Neural crest cell (in vitro differentiated cells): ENCODE results near the gene CYTH4. TPM values are rescaled to one million over a fixed set of nuclear protein-coding genes. Genes with fewer than 3 reads are reported as not detected.

Experiments
- DNase-seq: peaks from one replicate; pipeline ENCODE4 v3.0.0; 2021; ENCODE audit warnings: low read depth, mixed read lengths, low spot score
- H3K27ac Mint-ChIP-seq: one replicate; pipeline ENCODE4 v1.8.0; 2021; ENCODE audit warnings: mild to moderate bottlenecking, mixed read lengths; ENCODE audit not compliant: unreplicated experiment
- H3K27me3 Mint-ChIP-seq: 2 replicates; pipeline ENCODE4 v1.8.0; 2021; ENCODE audit warnings: low read depth, mild to moderate bottlenecking, mixed read lengths
- H3K36me3 Mint-ChIP-seq: 2 replicates; pipeline ENCODE4 v1.8.0; 2021; ENCODE audit warnings: low read depth, mild to moderate bottlenecking, mixed read lengths
- H3K4me1 Mint-ChIP-seq: 2 replicates; pipeline ENCODE4 v1.8.0; 2021; ENCODE audit warnings: mixed read lengths
- H3K4me3 Mint-ChIP-seq: one replicate; pipeline ENCODE4 v1.8.0; 2021; ENCODE audit warnings: mild to moderate bottlenecking, mixed read lengths
- H3K9me3 Mint-ChIP-seq: 2 replicates; pipeline ENCODE4 v1.8.0; 2021; ENCODE audit warnings: mixed read lengths
- total RNA-seq: library from RNA; stranded (reverse); gene quantifications from 2 replicates; pipeline ENCODE4 v1.2.1, GENCODE V29; 2021
- TF ChIP-seq, protein P1 (sequence below): fragments of 200-600 bp; sonication (generic); conservative IDR thresholded peaks from 2 replicates; pipeline ENCODE4 v1.5.0; 2021; ENCODE audit warnings: antibody characterized with exemption, mild to moderate bottlenecking

Gene CYTH4
- total RNA-seq, 1 donor from 2014 or later = not detected

DNA sequence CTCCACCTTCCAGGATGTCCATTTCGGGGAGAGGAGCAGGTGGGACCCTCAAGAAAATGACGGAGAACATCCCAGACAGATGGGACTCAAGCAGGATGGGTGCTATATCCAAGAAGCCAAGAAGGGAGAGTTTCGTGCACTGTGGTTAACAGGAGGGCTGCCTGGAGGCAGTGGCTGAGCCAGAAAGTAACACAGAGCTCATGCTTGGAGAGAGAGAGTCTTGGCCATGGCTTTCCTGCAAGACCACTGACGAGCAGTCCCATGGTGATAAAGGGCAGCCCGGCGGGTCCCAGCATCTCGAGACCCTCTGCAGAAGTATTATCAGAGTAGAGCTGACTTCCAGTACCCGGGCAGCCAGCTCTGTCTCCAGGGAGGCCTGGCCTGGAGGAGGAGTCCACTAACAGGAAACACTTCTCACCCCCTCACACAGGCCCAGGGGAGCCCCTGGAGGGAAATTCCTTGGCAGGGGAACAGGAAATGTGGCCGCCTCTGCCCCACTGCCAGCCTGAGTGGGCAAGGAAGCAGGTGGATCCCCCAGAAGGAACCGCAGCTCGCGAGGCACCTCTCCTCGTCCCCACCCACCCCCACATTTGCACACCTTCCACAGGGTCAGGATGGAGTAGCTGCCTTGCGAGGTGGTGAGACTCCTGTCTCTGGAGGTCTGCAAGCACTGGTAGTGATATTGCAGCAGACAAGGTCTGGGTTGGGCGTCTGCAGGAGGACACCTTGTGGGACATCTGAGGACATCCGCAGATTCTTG, 32.2 kb downstream of the CYTH4 start:
- DNase-seq = no peak
- H3K36me3 Mint-ChIP-seq = no peaks in the 10 kb centered on the region
- H3K9me3 Mint-ChIP-seq = no peaks in the 10 kb centered on the region
- H3K27ac Mint-ChIP-seq = no peak overlapping the region
- H3K4me1 Mint-ChIP-seq = no peaks in the 10 kb centered on the region
- peaks cover 20% of the 10 kb centered on the region for H3K27me3 Mint-ChIP-seq
- TF ChIP-seq, protein P1, sequence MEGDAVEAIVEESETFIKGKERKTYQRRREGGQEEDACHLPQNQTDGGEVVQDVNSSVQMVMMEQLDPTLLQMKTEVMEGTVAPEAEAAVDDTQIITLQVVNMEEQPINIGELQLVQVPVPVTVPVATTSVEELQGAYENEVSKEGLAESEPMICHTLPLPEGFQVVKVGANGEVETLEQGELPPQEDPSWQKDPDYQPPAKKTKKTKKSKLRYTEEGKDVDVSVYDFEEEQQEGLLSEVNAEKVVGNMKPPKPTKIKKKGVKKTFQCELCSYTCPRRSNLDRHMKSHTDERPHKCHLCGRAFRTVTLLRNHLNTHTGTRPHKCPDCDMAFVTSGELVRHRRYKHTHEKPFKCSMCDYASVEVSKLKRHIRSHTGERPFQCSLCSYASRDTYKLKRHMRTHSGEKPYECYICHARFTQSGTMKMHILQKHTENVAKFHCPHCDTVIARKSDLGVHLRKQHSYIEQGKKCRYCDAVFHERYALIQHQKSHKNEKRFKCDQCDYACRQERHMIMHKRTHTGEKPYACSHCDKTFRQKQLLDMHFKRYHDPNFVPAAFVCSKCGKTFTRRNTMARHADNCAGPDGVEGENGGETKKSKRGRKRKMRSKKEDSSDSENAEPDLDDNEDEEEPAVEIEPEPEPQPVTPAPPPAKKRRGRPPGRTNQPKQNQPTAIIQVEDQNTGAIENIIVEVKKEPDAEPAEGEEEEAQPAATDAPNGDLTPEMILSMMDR = no peak
- H3K4me3 Mint-ChIP-seq = no peak overlapping the region

DNA sequence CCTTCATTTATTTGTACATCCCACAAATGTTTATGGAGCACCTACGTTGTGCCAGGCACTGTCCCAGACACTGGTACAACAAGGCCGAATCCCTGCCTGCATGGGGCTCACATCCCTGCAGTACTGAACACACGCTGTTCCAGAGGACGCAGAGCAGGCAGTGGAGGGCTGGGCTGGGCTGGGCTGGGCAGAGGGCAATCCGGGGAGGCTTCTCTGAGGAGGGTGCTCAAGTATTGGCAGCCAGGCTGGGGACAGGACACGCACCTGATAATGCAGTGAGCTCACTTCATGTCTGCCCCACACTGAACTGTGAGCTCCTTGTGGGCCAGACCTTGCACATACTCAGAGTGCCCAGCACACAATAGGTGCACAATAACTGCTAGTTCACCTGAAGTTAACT, 34.1 kb downstream of the CYTH4 start:
- no peak overlapping the region for H3K4me3 Mint-ChIP-seq
- H3K9me3 Mint-ChIP-seq = no peaks in the 10 kb centered on the region
- TF ChIP-seq, protein P1 = no peak
- H3K27me3 Mint-ChIP-seq = peaks cover 31% of the 10 kb centered on the region
- DNase-seq = no peak
- H3K4me1 Mint-ChIP-seq = no peaks in the 10 kb centered on the region
- no peaks in the 10 kb centered on the region for H3K36me3 Mint-ChIP-seq
- H3K27ac Mint-ChIP-seq = no peak overlapping the region

DNA sequence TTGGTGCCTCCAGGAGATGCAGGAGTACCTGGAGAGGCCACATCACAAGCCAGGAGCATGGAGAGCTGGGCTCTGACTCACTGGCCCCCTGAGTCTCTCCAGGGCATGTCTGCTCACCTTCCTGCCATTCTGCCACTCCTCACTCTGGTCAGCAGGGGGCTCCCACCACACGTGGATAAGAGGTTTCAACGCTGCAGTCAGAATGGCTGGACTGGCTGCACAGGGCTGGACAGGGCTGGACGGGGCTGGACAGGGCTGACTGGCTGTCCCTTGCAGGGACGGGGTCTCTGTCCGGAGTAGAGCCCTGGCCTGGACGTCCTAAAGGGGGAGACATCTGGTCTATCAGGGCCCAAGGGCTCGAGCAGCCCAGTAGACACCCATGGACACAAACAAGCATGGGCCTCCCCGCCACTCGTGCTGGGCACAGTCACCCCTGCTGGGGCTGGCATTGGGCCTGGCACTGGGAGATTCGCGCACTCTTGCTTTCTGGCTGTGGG, 34.6 kb downstream of the CYTH4 start:
- TF ChIP-seq, protein P1 = peak; percentile 91
- H3K9me3 Mint-ChIP-seq = no peaks in the 10 kb centered on the region
- peaks cover 36% of the 10 kb centered on the region for H3K27me3 Mint-ChIP-seq
- H3K27ac Mint-ChIP-seq = no peak overlapping the region
- DNase-seq = peak; percentile 81
- no peaks in the 10 kb centered on the region for H3K4me1 Mint-ChIP-seq
- H3K36me3 Mint-ChIP-seq = no peaks in the 10 kb centered on the region
- H3K4me3 Mint-ChIP-seq = no peak overlapping the region

DNA sequence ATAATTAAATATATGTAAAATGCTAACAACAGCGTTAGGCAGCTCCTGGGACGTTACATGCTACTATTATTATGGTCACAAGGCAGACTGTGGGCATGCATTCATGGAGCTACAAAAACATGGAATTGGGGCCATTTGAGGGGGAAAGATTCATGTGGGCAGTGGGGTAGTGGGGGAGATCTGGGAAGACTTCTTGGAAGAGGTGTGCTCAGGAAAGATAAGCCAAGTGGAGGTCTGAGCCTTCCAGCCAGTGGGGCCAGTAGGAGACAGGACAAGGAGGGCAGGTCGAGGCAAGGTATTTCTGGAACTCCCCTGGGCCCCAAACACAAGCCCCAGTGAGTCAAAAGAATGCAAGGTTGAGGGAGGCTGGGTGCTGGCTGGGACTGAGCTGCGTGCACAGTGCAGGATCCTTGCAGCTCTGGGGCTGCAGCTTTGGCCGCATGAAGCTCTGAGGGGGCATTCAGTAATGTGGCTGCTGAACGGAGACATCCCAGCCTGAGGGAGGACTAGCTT, 35.4 kb downstream of the CYTH4 start:
- TF ChIP-seq, protein P1 = no peak
- H3K4me1 Mint-ChIP-seq = no peaks in the 10 kb centered on the region
- H3K4me3 Mint-ChIP-seq = no peak overlapping the region
- DNase-seq = no peak
- H3K27me3 Mint-ChIP-seq = peaks cover 44% of the 10 kb centered on the region
- H3K9me3 Mint-ChIP-seq = no peaks in the 10 kb centered on the region
- no peak overlapping the region for H3K27ac Mint-ChIP-seq
- no peaks in the 10 kb centered on the region for H3K36me3 Mint-ChIP-seq

DNA sequence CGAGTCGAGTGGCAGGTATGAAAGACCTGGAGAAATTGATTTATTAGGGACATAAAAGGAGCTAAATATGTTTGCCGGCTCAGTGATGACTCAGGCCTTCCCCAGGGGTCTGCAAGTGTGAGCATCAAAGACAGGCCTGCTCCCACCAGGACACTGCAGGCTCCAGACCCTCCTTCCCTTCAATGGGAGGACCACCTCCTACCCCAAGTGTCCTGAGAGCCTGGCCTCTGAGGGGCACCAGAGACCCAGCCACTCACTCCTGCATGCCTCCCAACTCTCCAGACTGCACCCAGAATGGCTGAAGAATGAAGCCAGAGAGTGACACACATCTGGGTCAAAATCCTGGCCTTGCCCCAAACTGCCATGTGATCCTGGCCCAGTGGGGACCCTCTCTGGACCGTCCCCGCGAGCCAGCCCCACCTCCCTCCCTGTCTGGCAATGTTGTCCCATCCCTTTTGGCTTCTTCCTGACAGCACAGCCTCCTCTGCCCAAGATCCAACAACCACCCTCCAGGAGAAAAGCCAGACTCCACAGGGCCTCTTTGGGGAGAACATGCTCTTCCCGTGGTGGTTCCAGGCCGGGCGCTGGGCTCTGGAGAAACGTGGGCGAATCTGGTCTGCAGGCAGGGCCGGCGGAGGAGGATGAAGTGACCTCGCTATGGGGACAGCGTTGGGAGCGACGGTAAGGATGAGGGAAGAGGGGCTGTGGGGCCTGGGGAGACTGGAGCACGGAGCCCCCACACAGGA, 36.2 kb downstream of the CYTH4 start:
- Mint-ChIP-seq H3K36me3 (no peaks in the 10 kb centered on the region), H3K4me1 (no peaks in the 10 kb centered on the region), H3K27ac (no peak overlapping the region), H3K27me3 (peaks cover 52% of the 10 kb centered on the region), H3K9me3 (no peaks in the 10 kb centered on the region), H3K4me3 (no peak overlapping the region)
- DNase-seq = no peak
- TF ChIP-seq, protein P1 = no peak
